ENCODE measurements around the gene HSD3B2. TPM values are rescaled to one million over a fixed set of nuclear protein-coding genes. Genes with fewer than 3 reads are reported as not detected.

The HSD3B2 gene
- polyA plus RNA-seq, 1 donor (not counting 4 experiments of a cell fraction or from before 2014, with no cell fraction given) = not detected

GRCh38 chr1:119372503-119373086, 42.4 kb upstream of the HSD3B2 start:
- Histone ChIP-seq H4K20me1 (ENCODE audit: control insufficient read depth, extremely low read depth, insufficient read depth, low read length) (no peaks in the 10 kb centered on the region), H3K9me3 (ENCODE audit: control insufficient read depth, low read depth, low read length) (no peaks in the 10 kb centered on the region), H3K9ac (ENCODE audit: control insufficient read depth, extremely low read depth, insufficient read depth, low read length) (no peak overlapping the region), H3K4me1 (ENCODE audit: control insufficient read depth, extremely low read depth, insufficient read depth, low read length) (peaks cover 9% of the 10 kb centered on the region), H2AFZ (ENCODE audit: control insufficient read depth, low read length) (no peak overlapping the region), H3K4me3 (ENCODE audit: control insufficient read depth in 2 of 3, extremely low read depth in 1 of 3, insufficient read depth in 2 of 3, low read depth in 1 of 3, low read length in 3 of 3) (no peak overlapping the region), H3K79me2 (ENCODE audit: control insufficient read depth, insufficient read depth, low read length) (no peaks in the 10 kb centered on the region), H3K4me2 (ENCODE audit: control insufficient read depth, extremely low read depth, insufficient read depth, low read depth, low read length) (no peak overlapping the region), H3K27me3 (ENCODE audit: control insufficient read depth, extremely low read depth, insufficient read depth, low read length) (no peaks in the 10 kb centered on the region), H3K36me3 (ENCODE audit: control insufficient read depth in 2 of 2, extremely low read depth in 1 of 2, insufficient read depth in 2 of 2, low read length in 2 of 2) (no peaks in the 10 kb centered on the region), H3K9me1 (ENCODE audit: control insufficient read depth, extremely low read depth, insufficient read depth, low read length) (no peaks in the 10 kb centered on the region), H3K27ac (ENCODE audit: control insufficient read depth, insufficient read depth, low read length) (no peak overlapping the region)
- FAIRE-seq (no peak), DNase-seq (ENCODE audit: low read depth, low spot score) (no peak)
- dilution Hi-C loops (cut with MboI; ENCODE audit: extremely low pct_ligation_motif_present, low sequenced_read_pairs) = no loop called here
- TF ChIP-seq CTCF (optimal IDR thresholded peaks at IDR 0.05 in 1 of 3, IDR thresholded peaks at IDR 0.05 in 1 of 3, conservative IDR thresholded peaks at IDR 0.05 in 1 of 3; ENCODE audit: extremely low read depth in 1 of 3, insufficient read depth in 2 of 3, low read length in 3 of 3) = peak; percentile 13 to 55 (median 44)
- no peak for TF ChIP-seq EZH2 (IDR thresholded peaks at IDR 0.05; ENCODE audit: low read length)

DNA sequence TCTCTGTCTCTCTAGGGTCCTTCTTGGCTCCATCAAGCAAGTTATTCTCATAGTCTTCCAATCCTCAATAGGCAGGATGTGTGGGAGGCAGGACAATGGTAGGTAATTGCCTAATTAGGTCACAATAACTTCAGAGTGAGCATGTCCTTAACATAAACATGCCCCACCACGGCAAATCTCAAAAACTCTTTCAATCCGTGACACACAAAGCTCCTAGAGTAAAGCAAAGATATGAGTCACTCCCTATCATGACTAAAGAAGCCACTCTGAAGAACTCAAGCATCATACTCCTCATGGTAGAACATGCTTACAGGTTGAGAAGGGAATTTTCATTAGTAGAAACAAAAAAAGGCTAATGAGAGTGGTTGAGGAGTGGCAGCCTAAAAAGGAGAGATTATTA, 41.5 kb upstream of the HSD3B2 start:
- H3K27me3 ChIP-seq (ENCODE audit: control insufficient read depth, extremely low read depth, insufficient read depth, low read length) = no peaks in the 10 kb centered on the region
- no peaks in the 10 kb centered on the region for H3K9me3 ChIP-seq (ENCODE audit: control insufficient read depth, low read depth, low read length)
- H3K4me1 ChIP-seq (ENCODE audit: control insufficient read depth, extremely low read depth, insufficient read depth, low read length) = peaks cover 9% of the 10 kb centered on the region
- H3K36me3 ChIP-seq (ENCODE audit: control insufficient read depth in 2 of 2, extremely low read depth in 1 of 2, insufficient read depth in 2 of 2, low read length in 2 of 2) = no peaks in the 10 kb centered on the region
- no peak overlapping the region for H2AFZ ChIP-seq (ENCODE audit: control insufficient read depth, low read length)
- H3K4me3 ChIP-seq (ENCODE audit: control insufficient read depth in 2 of 3, extremely low read depth in 1 of 3, insufficient read depth in 2 of 3, low read depth in 1 of 3, low read length in 3 of 3) = no peak overlapping the region
- dilution Hi-C loops (cut with MboI; ENCODE audit: extremely low pct_ligation_motif_present, low sequenced_read_pairs) = no loop called here
- H3K79me2 ChIP-seq (ENCODE audit: control insufficient read depth, insufficient read depth, low read length) = no peaks in the 10 kb centered on the region
- H3K9me1 ChIP-seq (ENCODE audit: control insufficient read depth, extremely low read depth, insufficient read depth, low read length) = no peaks in the 10 kb centered on the region
- no peak overlapping the region for H3K4me2 ChIP-seq (ENCODE audit: control insufficient read depth, extremely low read depth, insufficient read depth, low read depth, low read length)
- no peaks in the 10 kb centered on the region for H4K20me1 ChIP-seq (ENCODE audit: control insufficient read depth, extremely low read depth, insufficient read depth, low read length)
- TF ChIP-seq CTCF (optimal IDR thresholded peaks at IDR 0.05 in 1 of 3, IDR thresholded peaks at IDR 0.05 in 1 of 3, conservative IDR thresholded peaks at IDR 0.05 in 1 of 3; ENCODE audit: extremely low read depth in 1 of 3, insufficient read depth in 2 of 3, low read length in 3 of 3) (no peak), EZH2 (IDR thresholded peaks at IDR 0.05; ENCODE audit: low read length) (no peak)
- no peak overlapping the region for H3K9ac ChIP-seq (ENCODE audit: control insufficient read depth, extremely low read depth, insufficient read depth, low read length)
- DNase-seq (ENCODE audit: low read depth, low spot score) (no peak), FAIRE-seq (peak; percentile 58)
- H3K27ac ChIP-seq (ENCODE audit: control insufficient read depth, insufficient read depth, low read length) = no peak overlapping the region

Measured in keratinocyte (primary cell).